NCI-H510A (cell line): Measurements from ENCODE around the gene USH2A.
A peak's percentile ranks its signal among the peaks of the same experiment; 100 is the strongest.

Experiments
- DNase-seq: peaks from one replicate; lab custom pipeline; 2025; lab: John Stamatoyannopoulos, UW

Gene USH2A

GRCh38 chr1:215779729-215780128 is 643.5 kb downstream of the USH2A start:
- DNase-seq, result no peak

- no peak for DNase-seq
Observed at GRCh38 chr1:215777370-215777925, 645.8 kb downstream of the USH2A start.

DNA sequence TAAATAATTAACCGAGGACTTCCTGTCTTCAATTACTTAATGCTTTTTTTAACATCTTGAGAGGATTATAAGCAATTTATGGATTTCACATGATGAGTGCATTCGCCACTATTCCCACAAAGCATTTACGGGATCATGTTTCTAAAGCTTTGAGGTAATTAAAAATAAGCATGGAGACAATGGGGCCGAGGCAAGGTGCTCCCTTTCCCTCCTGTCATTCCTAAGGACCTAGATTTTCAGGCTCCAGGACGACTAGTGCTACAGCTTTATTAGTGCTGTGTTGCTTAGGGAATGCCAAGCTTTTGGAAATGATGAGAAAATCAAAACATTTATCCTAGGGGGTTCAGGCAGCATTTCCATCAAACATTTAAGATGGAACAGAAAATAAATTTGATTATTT is 646.9 kb downstream of the USH2A start:
- DNase-seq, result no peak

- no peak for DNase-seq
Observed at GRCh38 chr1:215772151-215772550, 651.1 kb downstream of the USH2A start.

DNA sequence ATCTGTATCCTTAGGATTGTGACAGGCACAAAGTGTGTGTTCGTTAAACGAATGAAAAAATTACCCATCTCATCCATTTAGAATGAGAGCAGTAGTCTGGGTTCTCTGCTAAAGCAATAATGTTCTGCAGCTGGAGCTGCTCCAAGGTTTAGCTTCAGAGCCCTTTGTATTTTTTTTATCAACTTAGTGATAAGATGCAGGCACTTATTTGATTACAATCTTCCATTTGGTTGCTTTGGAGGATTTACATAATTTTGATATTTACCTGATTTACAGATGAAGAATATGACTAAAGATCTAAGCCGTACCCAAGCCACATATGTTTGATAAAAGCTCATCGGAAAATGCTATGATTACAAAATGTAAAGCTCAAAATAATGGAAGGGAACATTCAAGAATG is 654.9 kb downstream of the USH2A start:
- DNase-seq, result no peak

DNA sequence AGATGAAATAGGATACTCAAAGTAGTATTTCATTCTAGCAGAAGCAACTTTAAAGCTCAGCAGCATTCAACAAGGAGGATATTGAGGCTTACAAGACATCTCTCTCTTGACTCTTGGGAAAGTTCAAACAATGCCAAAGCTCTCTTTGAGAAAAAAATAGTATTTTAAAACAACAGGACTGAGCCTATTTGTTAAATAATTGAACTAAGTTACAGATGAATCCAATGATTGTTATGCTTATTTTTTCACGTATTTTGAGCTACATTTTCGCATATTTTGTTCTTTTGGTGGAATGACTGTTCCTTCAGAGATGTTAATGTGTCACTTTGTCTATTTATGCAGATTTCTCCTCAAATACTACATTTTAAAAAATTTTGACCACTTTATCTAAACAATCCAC is 655.5 kb downstream of the USH2A start:
- DNase-seq, result no peak

GRCh38 chr1:215766521-215766920 is 656.7 kb downstream of the USH2A start:
- no peak for DNase-seq

DNA sequence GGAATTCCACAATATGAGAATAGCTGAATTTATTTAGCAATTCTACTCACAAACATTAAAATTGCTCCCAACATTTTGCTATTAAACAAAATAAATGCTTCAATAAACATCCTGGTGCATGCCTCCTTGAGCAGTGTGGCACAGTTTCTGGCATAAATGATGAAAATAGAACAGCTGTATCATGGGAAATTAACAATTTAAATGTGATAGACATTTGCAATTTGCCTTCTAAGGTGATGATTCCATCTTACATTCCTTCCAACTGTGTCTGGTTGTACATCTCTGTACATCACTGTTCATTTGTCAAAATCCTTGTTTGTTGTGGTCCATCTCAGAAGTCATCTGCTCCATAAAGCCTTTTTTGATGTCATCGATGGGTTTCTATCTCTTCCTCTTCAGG is 657.4 kb downstream of the USH2A start:
- no peak for DNase-seq

DNA sequence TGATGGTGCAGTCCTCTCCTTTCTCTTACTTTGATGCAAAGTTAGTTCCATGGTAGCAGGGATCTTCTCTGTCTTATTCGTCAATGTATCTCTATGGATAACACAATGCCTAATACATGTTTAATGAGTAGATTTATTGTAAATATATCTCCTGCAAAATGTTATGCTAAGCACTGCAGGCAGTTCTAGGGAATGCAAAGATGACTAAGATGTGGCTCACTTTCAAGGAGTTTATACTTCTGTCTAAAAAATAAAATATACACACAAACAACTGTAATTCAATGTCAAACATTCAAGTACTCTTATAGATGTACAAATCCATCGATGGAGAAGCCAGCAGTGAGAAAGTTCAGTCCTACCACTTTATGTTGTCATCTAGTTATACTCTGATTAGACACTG is 661.8 kb downstream of the USH2A start:
- DNase-seq, result no peak

DNA sequence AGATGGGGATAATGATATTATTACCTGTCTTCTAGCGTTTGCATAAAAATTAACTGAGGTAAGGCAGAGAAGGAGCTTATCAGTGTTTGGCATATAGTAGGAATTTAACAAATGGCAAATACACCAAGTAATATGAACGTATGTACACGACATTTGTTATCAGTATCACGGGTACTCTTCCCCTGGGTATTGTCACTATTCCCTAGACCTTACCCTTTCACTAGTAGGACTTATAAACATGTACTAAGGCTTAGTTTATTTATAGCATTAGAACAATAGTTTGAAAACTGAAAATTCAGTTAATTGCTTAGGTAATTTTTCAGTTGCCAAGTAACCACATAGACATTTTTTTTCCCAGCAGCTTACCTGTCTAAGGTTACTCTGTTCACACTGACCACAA is 669.1 kb downstream of the USH2A start:
- DNase-seq, result no peak

DNA sequence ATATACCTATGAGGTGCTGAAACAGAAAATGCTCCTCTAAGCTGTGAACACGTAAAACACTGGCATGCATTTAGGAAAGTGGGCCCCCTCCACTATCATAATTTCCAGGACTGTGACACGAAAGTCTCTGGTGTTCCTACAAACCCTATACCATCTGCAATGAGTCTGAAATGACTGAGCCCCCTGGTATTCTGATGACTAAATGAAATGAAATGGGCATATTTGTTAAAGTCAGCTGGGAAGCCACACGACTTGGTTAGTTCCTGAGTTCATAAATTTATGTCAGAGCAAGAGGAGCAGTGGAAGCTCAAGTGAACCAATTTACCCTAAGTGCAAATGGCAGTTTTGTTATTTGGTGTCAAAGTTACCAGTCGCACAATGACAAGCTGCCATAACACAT is 673.8 kb downstream of the USH2A start:
- DNase-seq, result no peak

DNA sequence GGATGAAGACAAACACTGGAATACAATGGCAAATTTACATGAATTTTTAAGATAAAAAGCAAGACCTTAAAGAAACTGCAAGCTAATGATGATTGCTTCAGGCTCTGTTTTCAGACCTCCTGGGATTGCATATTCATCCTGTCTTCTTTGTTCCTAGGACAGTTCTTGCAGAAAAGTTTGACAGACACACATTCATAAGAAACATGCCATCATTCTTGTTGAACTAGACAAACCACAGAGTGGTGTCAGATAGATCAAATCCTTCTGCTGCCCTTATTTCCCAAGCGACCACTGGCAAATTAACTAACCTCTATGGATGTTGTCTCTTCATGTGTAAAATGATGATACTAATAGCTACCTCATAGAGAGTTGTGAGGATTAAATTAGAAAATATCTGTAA is 674.8 kb downstream of the USH2A start:
- no peak for DNase-seq

GRCh38 chr1:215744419-215744818 is 678.8 kb downstream of the USH2A start:
- DNase-seq, result no peak

GRCh38 chr1:215739025-215739424 is 684.2 kb downstream of the USH2A start:
- no peak for DNase-seq

DNA sequence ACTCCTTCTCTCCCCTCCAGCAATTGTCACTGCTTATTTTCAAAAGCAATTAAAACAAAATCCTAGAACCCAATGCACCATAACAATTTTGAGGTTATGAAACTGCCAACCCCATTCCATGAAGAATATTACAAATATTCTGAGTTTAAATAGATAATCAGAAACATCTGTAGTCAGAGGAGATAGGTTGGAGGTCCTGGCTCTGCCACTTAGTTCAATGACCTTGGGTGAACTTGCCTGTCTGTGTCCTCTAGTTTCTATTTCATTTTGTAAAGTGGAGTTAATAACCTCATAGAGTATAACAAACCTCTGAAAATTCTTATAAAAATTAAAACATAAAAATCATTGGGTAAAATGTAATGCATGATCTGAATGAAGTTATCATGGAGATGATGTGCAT is 691.5 kb downstream of the USH2A start:
- DNase-seq, result no peak

GRCh38 chr1:215730600-215730999 is 692.6 kb downstream of the USH2A start:
- DNase-seq, result no peak

DNA sequence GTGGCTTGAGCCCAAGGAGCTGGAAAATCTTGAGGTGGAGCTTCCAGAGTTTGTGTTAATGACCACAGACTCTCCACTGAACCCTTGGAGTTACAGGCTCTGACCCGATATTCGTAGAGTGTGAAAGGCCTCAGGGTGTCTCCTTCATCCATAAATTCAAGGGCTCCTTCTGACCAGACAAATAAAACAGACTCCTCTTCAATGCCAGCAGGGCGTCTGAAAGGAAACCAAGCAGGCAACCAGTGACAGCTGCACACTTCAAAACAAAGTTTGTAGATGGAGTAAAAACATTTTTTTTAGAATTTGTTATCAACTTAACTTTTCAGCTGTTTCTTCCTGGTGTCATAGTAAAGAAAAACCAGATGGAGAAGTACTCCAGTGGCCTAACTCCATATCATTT is 695.1 kb downstream of the USH2A start:
- DNase-seq, result no peak

GRCh38 chr1:215720126-215720525 is 703.1 kb downstream of the USH2A start:
- DNase-seq, result no peak

- DNase-seq, result no peak
Observed at GRCh38 chr1:215719552-215719951, 703.7 kb downstream of the USH2A start.

GRCh38 chr1:215718575-215719287 is 704.5 kb downstream of the USH2A start:
- DNase-seq, result no peak

DNA sequence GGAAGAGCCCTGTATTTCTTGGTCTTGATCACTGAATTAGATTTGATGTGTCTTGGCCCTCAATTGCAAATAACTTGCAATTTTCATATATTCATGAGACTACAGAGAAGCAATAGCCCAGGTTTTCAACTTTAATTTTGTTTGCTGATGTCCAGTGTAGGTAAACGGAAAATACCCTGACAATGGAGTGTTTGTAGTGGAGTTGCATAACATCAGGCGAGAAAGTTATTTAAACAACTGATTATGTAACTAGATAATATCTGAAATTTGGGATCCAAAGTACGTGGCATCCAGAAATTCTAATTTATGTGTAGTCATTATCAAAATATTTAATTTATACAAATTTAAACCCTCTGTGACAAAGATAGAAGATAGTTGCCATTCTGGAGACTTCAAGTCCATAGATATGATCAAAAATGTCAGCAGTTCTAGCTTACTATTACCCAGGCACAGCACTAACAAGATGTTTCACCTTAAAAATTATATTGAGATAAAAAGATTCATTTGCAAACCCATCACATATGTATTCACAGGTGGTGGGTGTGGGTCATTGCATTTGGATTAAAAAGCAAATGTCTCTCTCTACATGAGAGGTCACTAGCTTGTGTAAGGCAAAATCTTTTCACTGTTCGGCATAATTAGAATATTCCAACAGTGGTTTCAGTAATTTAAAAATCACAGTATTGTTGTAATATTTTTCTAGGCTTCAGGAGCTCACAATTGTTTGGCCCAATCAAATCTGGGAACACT is 705.4 kb downstream of the USH2A start:
- DNase-seq, result no peak

- no peak for DNase-seq
Observed at GRCh38 chr1:215710899-215711225, 712.4 kb downstream of the USH2A start.

DNA sequence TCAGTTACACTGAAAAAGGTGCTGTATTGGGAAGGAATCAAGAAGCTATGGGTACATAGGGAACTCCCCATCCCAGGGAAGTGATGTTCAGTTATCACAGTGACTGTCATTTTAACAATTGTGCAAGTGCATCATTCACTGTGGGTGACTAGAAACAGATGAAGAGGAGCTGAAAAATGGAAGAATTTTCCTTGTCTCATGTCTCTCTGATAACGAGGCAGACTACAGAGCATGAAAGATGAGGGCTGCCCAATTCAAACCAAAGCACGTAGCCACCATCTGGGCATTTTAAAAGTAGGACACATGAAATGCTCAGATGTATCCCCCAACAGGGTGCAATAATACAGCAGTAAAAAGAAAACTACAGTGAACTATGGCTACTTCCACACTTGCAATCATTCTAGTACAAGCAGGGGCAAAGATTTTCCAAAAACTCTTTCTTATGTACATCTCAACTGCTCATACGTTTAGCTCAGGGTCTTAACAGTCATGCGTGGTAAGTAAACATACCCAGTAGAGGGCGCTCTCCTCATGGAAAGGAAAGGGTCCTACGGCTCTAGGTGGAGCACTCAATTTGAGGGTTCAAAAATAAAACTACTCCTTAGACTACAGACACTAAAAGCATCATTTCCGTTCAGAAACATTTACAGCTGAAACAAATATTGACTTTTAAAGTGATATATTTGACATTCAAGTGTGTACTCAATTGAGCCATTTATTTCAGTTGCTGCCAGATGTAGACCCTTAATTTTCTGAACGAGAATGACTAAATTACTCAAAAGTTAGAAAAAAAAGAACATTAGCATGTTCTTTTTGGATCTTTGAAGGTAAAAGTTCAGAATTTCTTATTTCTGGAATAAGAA is 713.0 kb downstream of the USH2A start:
- DNase-seq, result peak; percentile 26
